ENCODE measurements around the gene LZTR1.
"Not testable (repeated sequence)": the region's sequence is repeated elsewhere in the genome, so short reads cannot be mapped to it uniquely, and the experiment has no call there.

The LZTR1 gene

DNA sequence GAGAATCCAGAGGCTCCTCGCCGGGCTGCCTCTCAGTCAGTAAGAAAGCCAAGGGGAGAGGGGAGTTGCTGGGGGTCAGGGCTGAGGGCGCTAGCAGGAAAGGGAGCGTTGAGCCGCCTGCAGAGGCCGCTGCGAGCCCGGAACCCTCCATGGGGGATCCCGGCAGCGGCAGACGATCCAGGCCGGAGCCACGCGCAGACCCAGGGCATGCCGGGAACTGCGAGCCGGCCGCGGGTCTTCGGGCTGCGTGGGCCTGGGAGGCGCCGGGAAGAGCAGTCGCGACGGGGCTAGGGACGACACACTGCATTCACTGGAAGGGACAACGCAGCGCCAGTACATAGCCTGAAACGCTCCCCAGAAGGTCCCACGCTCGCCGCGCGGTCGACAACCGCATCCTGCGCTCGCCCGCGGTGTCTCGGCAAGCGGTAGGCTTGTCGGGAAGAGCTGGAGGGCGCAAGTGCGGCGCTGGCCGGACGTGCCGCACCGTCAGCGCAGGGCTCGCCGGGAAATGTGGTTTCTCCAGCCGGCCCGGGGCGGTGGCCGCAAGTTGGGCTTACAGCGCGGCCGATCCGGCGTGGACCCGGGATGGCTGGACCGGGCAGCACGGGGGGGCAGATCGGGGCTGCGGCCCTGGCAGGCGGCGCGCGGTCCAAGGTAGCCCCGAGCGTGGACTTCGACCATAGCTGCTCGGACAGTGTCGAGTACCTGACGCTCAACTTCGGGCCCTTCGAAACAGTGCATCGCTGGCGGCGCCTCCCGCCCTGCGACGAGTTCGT is at the start of gene LZTR1:
Gene LZTR1 (plus strand): TSS at position 511 of the 776 bp plus-strand sequence. CDS start 75 bp downstream, at position 586.
- DNase-seq: no peak

GRCh38 chr22:20933910-20934309 is 48.2 kb upstream of the LZTR1 start:
- no peak for DNase-seq

GRCh38 chr22:20935049-20935448 is 47.0 kb upstream of the LZTR1 start:
- DNase-seq: not testable (repeated sequence)

DNA sequence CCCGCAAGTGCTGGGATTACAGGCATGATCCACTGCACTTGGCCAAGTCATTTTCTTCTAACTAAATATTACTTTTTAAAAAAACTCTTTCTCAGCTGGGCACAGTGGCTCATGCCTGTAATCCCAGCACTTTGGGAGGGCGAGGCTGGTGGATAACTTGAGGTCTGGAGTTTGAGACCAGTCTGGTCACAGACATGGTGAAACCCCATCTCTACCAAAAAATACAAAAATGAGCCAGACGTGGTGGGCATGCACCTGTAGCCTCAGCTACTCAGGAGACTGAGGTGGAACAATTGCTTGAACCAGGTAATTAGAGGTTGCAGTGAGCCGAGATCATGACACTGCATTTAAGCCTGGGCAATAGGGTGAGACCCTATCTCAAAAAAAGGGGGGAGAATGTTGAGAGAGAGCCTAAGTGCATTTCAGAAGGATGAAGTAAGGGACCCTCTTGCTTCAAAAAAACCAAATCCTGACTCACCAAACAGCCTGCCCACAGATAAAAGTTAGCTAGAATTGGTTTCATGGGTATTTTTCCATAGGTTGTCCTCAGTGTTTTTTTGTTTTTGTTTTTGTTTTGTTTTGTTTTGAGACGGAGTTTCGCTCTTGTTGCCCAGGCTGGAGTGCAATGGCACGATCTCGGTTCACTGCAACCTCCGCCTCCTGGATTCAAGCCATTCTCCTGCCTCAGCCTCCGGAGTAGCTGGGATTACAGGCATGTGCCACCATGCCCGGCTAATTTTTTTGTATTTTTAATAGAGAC is 46.1 kb upstream of the LZTR1 start:
- not testable (repeated sequence) for DNase-seq

- DNase-seq: no peak
These were observed 44.9 kb upstream of the LZTR1 start for GRCh38 chr22:20937031-20937793.

- no peak for DNase-seq
These were observed 44.1 kb upstream of the LZTR1 start for GRCh38 chr22:20937794-20938671.

DNA sequence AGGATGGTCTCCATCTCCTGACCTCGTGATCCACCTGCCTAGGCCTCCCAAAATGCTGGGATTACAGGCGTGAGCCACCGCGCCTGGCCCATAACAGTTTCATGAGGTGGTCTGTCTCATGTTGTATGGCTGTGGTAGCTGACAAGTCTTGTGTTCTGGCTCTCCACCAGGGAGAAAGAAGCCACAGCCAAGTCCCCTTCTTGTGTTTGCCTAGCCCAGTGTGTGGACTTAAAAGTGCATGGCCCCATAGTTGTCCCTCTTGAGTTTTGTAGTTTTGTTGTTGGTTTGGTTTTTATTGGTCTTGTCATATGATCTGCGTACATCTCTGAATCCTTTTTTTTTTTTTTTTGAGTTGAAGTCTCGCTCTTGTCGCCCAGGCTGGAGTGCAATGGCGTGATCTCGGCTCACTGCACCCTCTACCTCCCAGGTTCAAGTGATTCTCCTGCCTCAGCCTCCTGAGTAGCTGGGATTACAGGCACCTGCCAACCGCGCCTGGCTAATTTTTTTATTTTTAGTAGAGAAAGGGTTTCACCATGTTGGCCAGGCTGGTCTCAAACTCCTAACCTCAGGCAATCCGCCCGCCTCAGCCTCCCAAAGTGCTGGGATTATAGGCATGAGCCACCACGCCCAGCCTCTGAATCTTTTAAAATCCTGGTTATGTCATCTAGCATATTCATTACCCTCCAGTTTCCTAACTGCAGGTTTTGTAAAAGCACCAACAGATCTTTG is 42.5 kb upstream of the LZTR1 start:
- DNase-seq: not testable (repeated sequence)

DNA sequence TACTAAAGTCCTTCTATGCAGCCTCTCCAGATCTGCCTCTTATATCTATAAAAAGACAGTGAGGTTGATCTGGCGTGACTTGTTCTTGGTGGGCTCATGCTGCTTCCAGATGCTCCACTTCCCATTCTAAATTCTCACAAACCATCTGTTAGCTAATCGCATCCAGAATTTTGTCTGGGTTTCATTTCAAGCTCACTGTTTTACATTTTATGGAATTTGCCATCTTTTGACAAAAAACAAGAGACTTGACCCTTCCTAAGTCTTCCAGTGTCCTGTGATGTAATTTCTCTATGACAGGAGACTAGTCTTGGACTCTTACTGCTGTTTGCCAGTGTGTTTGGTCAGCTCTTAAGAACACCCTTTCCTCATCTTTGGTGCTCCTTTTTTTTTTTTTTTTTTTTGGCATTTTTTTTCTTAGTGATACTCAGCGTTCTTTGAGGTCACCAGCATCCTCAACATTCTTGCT is 41.9 kb upstream of the LZTR1 start:
- DNase-seq: peak; percentile 89

DNA sequence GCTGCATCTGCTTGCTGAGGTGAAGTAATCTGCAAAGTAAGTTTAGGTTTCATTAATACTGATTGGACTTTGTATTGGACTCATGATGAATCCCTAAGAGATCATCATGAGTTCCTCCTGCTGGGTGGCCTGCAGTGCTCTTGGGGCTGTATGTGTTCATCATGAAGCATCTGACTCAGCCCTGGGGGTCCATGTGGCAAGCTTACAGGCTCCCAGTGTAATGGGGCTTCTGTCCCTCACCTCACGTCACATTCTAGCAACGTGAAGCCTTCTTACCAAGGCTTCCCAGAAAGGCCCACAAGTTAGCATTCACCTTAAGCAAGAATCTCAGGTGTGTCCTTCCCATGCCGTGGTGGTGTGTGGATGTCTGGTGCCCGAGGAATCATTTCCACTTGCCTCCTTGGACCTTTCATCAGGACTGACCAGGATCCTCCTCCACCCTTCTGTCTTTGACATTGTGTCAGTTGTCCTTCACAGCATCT is 41.2 kb upstream of the LZTR1 start:
- DNase-seq: no peak

DNA sequence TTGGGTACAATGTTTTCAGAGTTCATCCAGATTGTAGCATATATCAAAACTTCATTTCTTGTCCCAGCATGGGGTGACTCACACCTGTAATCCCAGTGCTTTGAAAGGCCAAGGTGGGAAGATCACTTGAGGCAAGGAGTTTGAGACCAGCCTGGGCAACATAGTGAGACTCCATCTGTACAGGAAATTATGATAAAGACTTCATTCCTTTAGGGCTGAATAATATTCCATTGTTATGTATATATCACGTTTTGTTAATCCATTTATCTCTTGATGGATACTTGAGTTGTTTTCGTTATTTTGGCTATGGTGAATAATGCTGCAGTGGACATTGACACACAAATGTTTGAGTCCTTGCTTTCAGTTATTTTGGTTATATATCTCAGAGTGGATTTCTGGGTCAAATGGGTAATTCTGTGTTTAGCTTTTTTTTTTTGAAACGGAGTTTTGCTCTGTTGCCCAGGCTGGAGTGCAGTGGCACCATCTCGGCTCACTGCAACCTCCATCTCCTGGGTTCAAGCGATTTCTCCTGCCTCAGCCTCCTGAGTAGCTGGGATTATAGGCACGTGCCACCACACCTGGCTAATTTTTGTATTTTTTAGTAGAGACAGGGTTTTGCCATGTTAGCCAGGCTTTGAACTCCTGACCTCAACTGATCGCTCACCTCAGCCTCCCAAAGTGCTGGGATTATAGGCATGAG is 39.7 kb upstream of the LZTR1 start:
- DNase-seq: not testable (repeated sequence)

GRCh38 chr22:20943104-20943933 is 38.8 kb upstream of the LZTR1 start:
- DNase-seq: no peak

DNA sequence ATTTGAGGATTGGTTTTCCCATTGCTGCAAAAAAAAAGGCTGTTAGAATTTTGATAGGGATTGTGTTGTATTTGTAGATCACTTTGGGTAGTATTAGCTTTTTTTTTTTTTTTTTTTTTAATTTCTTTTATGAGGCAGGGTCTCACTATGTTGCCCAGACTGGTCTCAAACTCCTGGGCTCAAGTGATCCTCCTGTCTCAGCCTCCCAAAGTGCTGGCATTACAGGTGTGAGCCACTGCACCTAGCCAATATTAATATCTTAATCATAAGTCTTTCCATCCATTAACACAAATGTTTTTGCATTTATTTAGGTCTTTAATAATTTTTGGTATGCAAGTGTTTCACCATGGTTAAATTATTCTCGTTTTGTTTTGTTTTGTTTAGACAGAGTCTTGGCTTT is 38.1 kb upstream of the LZTR1 start:
- DNase-seq: no peak

- DNase-seq: no peak
These were observed 36.5 kb upstream of the LZTR1 start for GRCh38 chr22:20945578-20945934.

DNA sequence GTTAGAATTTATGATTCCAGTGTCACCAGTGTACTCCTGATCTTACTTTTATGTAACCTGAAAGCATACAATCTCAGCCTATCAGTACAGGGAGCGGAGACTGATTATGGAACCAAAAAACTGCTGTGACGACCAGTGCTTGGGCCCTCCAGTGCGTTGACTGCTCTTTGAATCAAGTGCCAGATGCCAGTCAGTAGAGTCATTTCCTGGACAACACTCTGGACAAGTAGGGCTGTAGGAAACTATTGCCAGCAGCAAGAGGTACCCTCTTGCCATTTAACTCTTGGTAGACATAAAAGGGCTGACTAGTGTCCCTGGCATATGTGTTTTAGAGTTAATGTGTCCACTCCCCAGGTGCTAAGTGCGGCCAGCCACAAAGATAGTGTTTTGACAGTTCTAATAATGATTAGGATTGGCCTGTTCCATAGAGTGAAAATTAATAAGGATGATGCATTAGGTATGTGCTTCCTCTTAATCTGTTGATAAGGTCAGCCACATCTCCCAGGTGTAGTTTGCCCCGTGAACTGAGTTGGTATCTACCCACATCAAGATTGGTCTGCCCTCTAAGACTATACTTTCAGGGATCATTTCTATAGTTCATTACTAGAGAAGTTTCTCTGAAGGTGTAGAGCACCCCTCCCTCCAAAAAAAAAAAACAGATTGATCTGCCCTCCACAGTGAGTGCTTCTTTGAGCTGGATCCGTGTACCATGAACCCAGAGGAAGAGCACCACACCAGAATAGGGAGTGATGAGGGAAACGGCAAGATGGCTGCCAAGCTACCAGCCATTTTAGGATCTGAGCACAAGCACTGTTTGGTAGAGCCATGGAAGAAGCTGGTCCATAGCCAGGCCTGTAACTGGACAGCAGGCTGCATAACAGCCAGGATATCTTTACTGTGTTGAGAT is 35.8 kb upstream of the LZTR1 start:
- no peak for DNase-seq

- DNase-seq: no peak
These were observed 35.1 kb upstream of the LZTR1 start for GRCh38 chr22:20946991-20947390.

DNA sequence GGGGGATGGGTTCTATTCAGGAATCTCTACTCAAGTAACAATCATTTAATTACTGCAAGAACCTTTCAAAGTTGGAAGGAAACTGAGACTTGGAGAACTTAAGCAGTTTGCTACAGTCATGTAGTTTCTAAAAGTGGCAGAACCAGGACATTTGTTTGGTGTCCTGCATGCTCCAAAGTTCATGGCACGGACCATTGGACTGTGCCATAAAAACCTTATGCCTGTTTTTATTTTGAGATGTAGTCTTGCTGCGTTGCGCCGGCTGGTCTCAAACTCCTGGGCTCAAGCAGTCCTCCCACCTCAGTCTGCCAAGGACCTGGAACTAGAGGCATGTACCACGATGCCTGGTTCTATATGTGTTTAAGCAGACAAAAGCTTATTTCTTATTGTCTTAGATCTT is 33.6 kb upstream of the LZTR1 start:
- no peak for DNase-seq

GRCh38 chr22:20948989-20949388 is 33.1 kb upstream of the LZTR1 start:
- DNase-seq: no peak

DNA sequence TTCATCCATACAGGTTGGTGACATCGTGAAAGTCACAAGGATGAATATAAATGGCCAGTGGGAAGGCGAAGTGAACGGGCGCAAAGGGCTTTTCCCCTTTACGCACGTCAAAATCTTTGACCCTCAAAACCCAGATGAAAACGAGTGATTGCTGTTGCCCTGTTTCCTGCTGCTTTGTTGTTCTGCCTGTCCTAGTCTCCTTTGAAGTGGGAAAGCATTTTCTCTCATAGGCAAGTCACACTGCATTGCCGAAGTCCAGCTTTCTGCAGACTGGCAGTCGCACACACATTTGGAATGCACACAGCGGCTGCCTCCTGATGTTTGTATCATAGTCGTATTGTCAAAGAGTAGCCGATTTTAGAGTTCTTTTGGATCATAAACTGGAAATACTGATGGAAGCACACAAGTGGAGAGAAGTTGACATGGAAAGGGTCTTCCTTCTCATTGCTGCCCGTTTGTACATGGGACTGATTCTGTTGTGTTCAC is 32.4 kb upstream of the LZTR1 start:
- no peak for DNase-seq

Data from NCI-H524 treated with DMSO at 0.1 percent for 48 hours (cell line).